ENCODE measurements around the gene CAMKK2.

The CAMKK2 gene

GRCh38 chr12:121295116-121295745, 1.3 kb downstream of the CAMKK2 start:
- H3K14ac ChIP-seq (ENCODE audit: low read length): no peak overlapping the region
- no peak overlapping the region for H2BK120ac ChIP-seq (ENCODE audit: insufficient read depth, low read length, poor library complexity)
- H4K91ac ChIP-seq (ENCODE audit: low read depth, low read length): no peak overlapping the region
- no peak overlapping the region for H3K27ac ChIP-seq (ENCODE audit: low read depth, low read length)
- H3K9ac ChIP-seq (ENCODE audit: low read length): peak overlapping the region; percentile 52
- H3K9me3 ChIP-seq (ENCODE audit: insufficient read depth, low read depth, low read length): no peaks in the 10 kb centered on the region
- H2BK5ac ChIP-seq (ENCODE audit: low read depth, low read length, poor library complexity): no peak overlapping the region
- no peaks in the 10 kb centered on the region for H3K27me3 ChIP-seq (ENCODE audit: insufficient read depth, low read length)
- H3K4me2 ChIP-seq (ENCODE audit: low read length): peak overlapping the region; percentile 67
- H2AFZ ChIP-seq (ENCODE audit: insufficient read depth, low read length, poor library complexity): no peak overlapping the region
- peaks cover 11% of the 10 kb centered on the region for H3K79me2 ChIP-seq (ENCODE audit: control insufficient read depth, insufficient read depth, low read length, poor library complexity)
- no CpG with 5 or more reads among the region's 7 CpGs for WGBS (ENCODE audit: extremely low coverage, insufficient coverage, insufficient read length)
- no peak overlapping the region for H2BK12ac ChIP-seq (ENCODE audit: low read length)
- no peak overlapping the region for H2AK5ac ChIP-seq (ENCODE audit: low read length)
- no peaks in the 10 kb centered on the region for H3K36me3 ChIP-seq (ENCODE audit: control insufficient read depth in 1 of 2, insufficient read depth in 2 of 2, low read length in 2 of 2)
- no peak overlapping the region for H3K23ac ChIP-seq (ENCODE audit: low read length)
- no peak overlapping the region for H4K12ac ChIP-seq (ENCODE audit: low read depth, low read length)
- no peak for DNase-seq
- no peak overlapping the region for H3K4ac ChIP-seq (ENCODE audit: low read depth, low read length)
- no peak overlapping the region for H4K8ac ChIP-seq (ENCODE audit: low read depth, low read length)
- H3K4me1 ChIP-seq (ENCODE audit: control insufficient read depth in 1 of 2, insufficient read depth in 2 of 2, low read length in 2 of 2): peaks cover 8 to 13% of the 10 kb centered on the region in 2 experiments
- H3K18ac ChIP-seq (ENCODE audit: low read length): no peak overlapping the region
- H3K79me1 ChIP-seq (ENCODE audit: low read length): peaks cover 13% of the 10 kb centered on the region
- H3K4me3 ChIP-seq (ENCODE audit: low read depth, low read length): peak overlapping the region; percentile 95

- no peak overlapping the region for H3K27ac ChIP-seq (ENCODE audit: low read depth, low read length)
- no peak overlapping the region for H3K18ac ChIP-seq (ENCODE audit: low read length)
- H3K79me2 ChIP-seq (ENCODE audit: control insufficient read depth, insufficient read depth, low read length, poor library complexity): peaks cover 11% of the 10 kb centered on the region
- no peak overlapping the region for H3K14ac ChIP-seq (ENCODE audit: low read length)
- no peak overlapping the region for H3K23ac ChIP-seq (ENCODE audit: low read length)
- DNase-seq: no peak
- no CpG with 5 or more reads among the region's 10 CpGs for WGBS (ENCODE audit: extremely low coverage, insufficient coverage, insufficient read length)
- H3K36me3 ChIP-seq (ENCODE audit: control insufficient read depth in 1 of 2, insufficient read depth in 2 of 2, low read length in 2 of 2): no peaks in the 10 kb centered on the region
- no peak overlapping the region for H3K4me3 ChIP-seq (ENCODE audit: low read depth, low read length)
- no peak overlapping the region for H3K9ac ChIP-seq (ENCODE audit: low read length)
- no peak overlapping the region for H4K91ac ChIP-seq (ENCODE audit: low read depth, low read length)
- H2AK5ac ChIP-seq (ENCODE audit: low read length): no peak overlapping the region
- H2AFZ ChIP-seq (ENCODE audit: insufficient read depth, low read length, poor library complexity): no peak overlapping the region
- H3K4ac ChIP-seq (ENCODE audit: low read depth, low read length): no peak overlapping the region
- H2BK5ac ChIP-seq (ENCODE audit: low read depth, low read length, poor library complexity): no peak overlapping the region
- H4K12ac ChIP-seq (ENCODE audit: low read depth, low read length): no peak overlapping the region
- no peak overlapping the region for H2BK12ac ChIP-seq (ENCODE audit: low read length)
- no peak overlapping the region for H4K8ac ChIP-seq (ENCODE audit: low read depth, low read length)
- no peaks in the 10 kb centered on the region for H3K27me3 ChIP-seq (ENCODE audit: insufficient read depth, low read length)
- peaks cover 13% of the 10 kb centered on the region for H3K79me1 ChIP-seq (ENCODE audit: low read length)
- no peak overlapping the region for H2BK120ac ChIP-seq (ENCODE audit: insufficient read depth, low read length, poor library complexity)
- no peak overlapping the region for H3K4me2 ChIP-seq (ENCODE audit: low read length)
- no peaks in the 10 kb centered on the region for H3K9me3 ChIP-seq (ENCODE audit: insufficient read depth, low read depth, low read length)
- H3K4me1 ChIP-seq (ENCODE audit: control insufficient read depth in 1 of 2, insufficient read depth in 2 of 2, low read length in 2 of 2): peaks cover 8 to 13% of the 10 kb centered on the region in 2 experiments
These were observed 2.2 kb downstream of the CAMKK2 start for GRCh38 chr12:121294151-121294889.

DNA sequence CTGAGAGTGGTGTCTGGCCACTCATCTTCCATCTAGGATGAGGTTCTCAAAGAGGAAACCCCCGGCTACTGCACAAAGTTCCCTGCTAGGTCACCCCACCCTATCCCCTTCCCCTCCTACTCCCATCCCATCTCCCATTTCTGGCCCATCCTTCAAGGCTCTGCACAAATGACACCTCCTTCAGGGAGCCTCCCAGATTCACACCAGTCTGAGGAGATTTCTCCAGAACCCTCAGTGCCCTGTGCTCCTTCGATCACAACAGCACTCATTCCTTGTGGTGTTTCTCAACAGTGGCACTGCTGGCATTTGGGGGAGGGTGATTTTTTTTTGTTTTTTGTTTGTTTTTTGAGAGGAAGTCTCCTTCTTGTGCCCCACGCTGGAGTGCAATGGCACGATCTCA, 2.9 kb downstream of the CAMKK2 start:
- Histone ChIP-seq H3K79me2 (ENCODE audit: control insufficient read depth, insufficient read depth, low read length, poor library complexity) (peaks cover 11% of the 10 kb centered on the region), H4K12ac (ENCODE audit: low read depth, low read length) (no peak overlapping the region), H2BK120ac (ENCODE audit: insufficient read depth, low read length, poor library complexity) (no peak overlapping the region), H2AFZ (ENCODE audit: insufficient read depth, low read length, poor library complexity) (no peak overlapping the region), H3K79me1 (ENCODE audit: low read length) (peaks cover 13% of the 10 kb centered on the region), H4K8ac (ENCODE audit: low read depth, low read length) (no peak overlapping the region), H2BK5ac (ENCODE audit: low read depth, low read length, poor library complexity) (no peak overlapping the region), H3K23ac (ENCODE audit: low read length) (no peak overlapping the region), H3K9me3 (ENCODE audit: insufficient read depth, low read depth, low read length) (no peaks in the 10 kb centered on the region), H3K4me2 (ENCODE audit: low read length) (no peak overlapping the region), H3K9ac (ENCODE audit: low read length) (no peak overlapping the region), H3K4ac (ENCODE audit: low read depth, low read length) (no peak overlapping the region), H3K27ac (ENCODE audit: low read depth, low read length) (no peak overlapping the region), H3K4me3 (ENCODE audit: low read depth, low read length) (no peak overlapping the region), H3K36me3 (ENCODE audit: control insufficient read depth in 1 of 2, insufficient read depth in 2 of 2, low read length in 2 of 2) (no peaks in the 10 kb centered on the region), H3K14ac (ENCODE audit: low read length) (no peak overlapping the region), H3K18ac (ENCODE audit: low read length) (no peak overlapping the region), H2BK12ac (ENCODE audit: low read length) (no peak overlapping the region), H3K4me1 (ENCODE audit: control insufficient read depth in 1 of 2, insufficient read depth in 2 of 2, low read length in 2 of 2) (peaks cover 8 to 13% of the 10 kb centered on the region in 2 experiments), H3K27me3 (ENCODE audit: insufficient read depth, low read length) (no peaks in the 10 kb centered on the region), H2AK5ac (ENCODE audit: low read length) (no peak overlapping the region), H4K91ac (ENCODE audit: low read depth, low read length) (no peak overlapping the region)
- DNase-seq: no peak
- no CpG with 5 or more reads among the region's 4 CpGs for WGBS (ENCODE audit: extremely low coverage, insufficient coverage, insufficient read length)

DNA sequence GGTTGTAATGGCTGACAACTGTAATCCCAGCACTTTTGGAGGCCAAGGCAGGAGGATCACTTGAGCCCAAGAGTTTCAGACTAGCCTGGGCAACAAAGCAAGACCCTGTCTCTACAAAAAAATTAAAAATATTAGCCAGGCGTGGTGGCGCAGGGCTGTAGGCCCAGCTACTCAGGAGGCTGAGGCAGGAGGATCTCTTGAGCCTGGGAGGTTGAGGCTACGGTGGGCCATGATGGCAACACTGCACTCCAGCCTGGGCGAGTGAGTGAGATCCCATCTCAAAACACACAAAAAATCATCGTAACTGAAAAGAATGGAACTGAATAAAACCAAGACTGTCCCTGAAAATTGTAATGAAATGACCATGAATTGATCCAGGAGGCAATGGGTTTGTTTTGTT, 6.1 kb downstream of the CAMKK2 start:
- H3K79me2 ChIP-seq (ENCODE audit: control insufficient read depth, insufficient read depth, low read length, poor library complexity): no peaks in the 10 kb centered on the region
- no peak overlapping the region for H4K8ac ChIP-seq (ENCODE audit: low read depth, low read length)
- H3K27ac ChIP-seq (ENCODE audit: low read depth, low read length): no peak overlapping the region
- H2BK12ac ChIP-seq (ENCODE audit: low read length): no peak overlapping the region
- no peaks in the 10 kb centered on the region for H3K36me3 ChIP-seq (ENCODE audit: control insufficient read depth in 1 of 2, insufficient read depth in 2 of 2, low read length in 2 of 2)
- no peaks in the 10 kb centered on the region for H3K79me1 ChIP-seq (ENCODE audit: low read length)
- no peak overlapping the region for H4K12ac ChIP-seq (ENCODE audit: low read depth, low read length)
- H2BK120ac ChIP-seq (ENCODE audit: insufficient read depth, low read length, poor library complexity): no peak overlapping the region
- WGBS (ENCODE audit: extremely low coverage, insufficient coverage, insufficient read length): no CpG with 5 or more reads among the region's 5 CpGs
- H2AFZ ChIP-seq (ENCODE audit: insufficient read depth, low read length, poor library complexity): no peak overlapping the region
- no peak overlapping the region for H2AK5ac ChIP-seq (ENCODE audit: low read length)
- H3K23ac ChIP-seq (ENCODE audit: low read length): no peak overlapping the region
- H3K9me3 ChIP-seq (ENCODE audit: insufficient read depth, low read depth, low read length): no peaks in the 10 kb centered on the region
- no peak for DNase-seq
- H3K27me3 ChIP-seq (ENCODE audit: insufficient read depth, low read length): no peaks in the 10 kb centered on the region
- no peak overlapping the region for H2BK5ac ChIP-seq (ENCODE audit: low read depth, low read length, poor library complexity)
- no peak overlapping the region for H3K18ac ChIP-seq (ENCODE audit: low read length)
- H3K4me1 ChIP-seq (ENCODE audit: control insufficient read depth in 1 of 2, insufficient read depth in 2 of 2, low read length in 2 of 2): peaks cover under 1 to 7% of the 10 kb centered on the region in 2 experiments
- H3K4me2 ChIP-seq (ENCODE audit: low read length): no peak overlapping the region
- no peak overlapping the region for H3K4ac ChIP-seq (ENCODE audit: low read depth, low read length)
- no peak overlapping the region for H3K4me3 ChIP-seq (ENCODE audit: low read depth, low read length)
- no peak overlapping the region for H3K9ac ChIP-seq (ENCODE audit: low read length)
- no peak overlapping the region for H3K14ac ChIP-seq (ENCODE audit: low read length)
- H4K91ac ChIP-seq (ENCODE audit: low read depth, low read length): no peak overlapping the region

All from trophoblast cell (in vitro differentiated cells and primary cell).